Cardiac muscle cell (in vitro differentiated cells and primary cell): Measurements from ENCODE around the gene NRG3. TPM values are rescaled to one million over a fixed set of nuclear protein-coding genes. Genes with fewer than 3 reads are reported as not detected.
"Not testable (repeated sequence)": the region's sequence is repeated elsewhere in the genome, so short reads cannot be mapped to it uniquely, and the experiment has no call there.

ENCODE experiments used
- DNase-seq, 2 donors: peaks; one replicate each; pipeline versions ENCODE4 v3.0.0 to v3.0.0-alpha.2; 2010 to 2017; ENCODE audit warnings: low read depth in 1 of 2, low spot score in 1 of 2
- H3K27ac ChIP-seq: fragments of 200-600 bp; sonication (generic); 2 replicates; pipeline ENCODE4 v1.5.1; 2016
- H3K27me3 ChIP-seq: fragments of 200-600 bp; sonication (generic); 2 replicates; pipeline ENCODE4 v1.6.0; 2016; ENCODE audit warnings: control low read depth
- H3K36me3 ChIP-seq: fragments of 200-600 bp; sonication (generic); 2 replicates; pipeline ENCODE4 v1.5.1; 2016; ENCODE audit warnings: control low read depth
- H3K4me1 ChIP-seq: fragments of 200-600 bp; sonication (generic); 2 replicates; pipeline ENCODE4 v1.8.1; 2017; ENCODE audit warnings: low read depth, mild to moderate bottlenecking, mixed run types
- H3K4me3 ChIP-seq: fragments of 200-600 bp; sonication (generic); 2 replicates; pipeline ENCODE4 v1.5.1; 2016; ENCODE audit warnings: mild to moderate bottlenecking
- H3K9me3 ChIP-seq: fragments of 200-600 bp; sonication (generic); 2 replicates; pipeline ENCODE4 v1.5.1; 2017; ENCODE audit warnings: low read depth, mild to moderate bottlenecking, control low read depth
- CTCF ChIP-seq: IDR thresholded peaks from 2 replicates; pipeline ENCODE4 v1.5.1; 2012; ENCODE audit warnings: low read depth, mild to moderate bottlenecking, low read length
- polyA plus RNA-seq: library from polyadenylated mRNA; unstranded; fragments of >200 nt; fragmentation: Nextera tagmentation; extraction: Ambion mirVana; gene quantifications from 2 replicates; pipeline ENCODE4 v1.2.1, GENCODE V29; 2016
- total RNA-seq: library from RNA; depleted of rRNA; stranded (reverse); fragments of >200 nt; gene quantifications from 2 replicates; pipeline ENCODE4 v1.2.3, GENCODE V29; 2016

The NRG3 gene
- total and polyA plus RNA-seq, 2 experiments from 2014 or later: 0.48 to 0.55 TPM

- Histone ChIP-seq H3K9me3 (no peaks in the 10 kb centered on the region), H3K27me3 (no peaks in the 10 kb centered on the region), H3K27ac (no peak overlapping the region), H3K4me1 (no peaks in the 10 kb centered on the region), H3K36me3 (no peaks in the 10 kb centered on the region), H3K4me3 (no peak overlapping the region)
- TF ChIP-seq CTCF: no peak
- DNase-seq: no peak
These were observed 181.4 kb downstream of the NRG3 start for GRCh38 chr10:82056391-82056790.

GRCh38 chr10:82067192-82067591 lies 192.2 kb downstream of the NRG3 start:
- H3K4me3 ChIP-seq, DNase-seq, H3K4me1 ChIP-seq, H3K27ac ChIP-seq, H3K36me3 ChIP-seq, H3K9me3 ChIP-seq, H3K27me3 ChIP-seq: not testable (repeated sequence)

GRCh38 chr10:82068501-82068900 lies 193.5 kb downstream of the NRG3 start:
- DNase-seq: no peak
- no peak for TF ChIP-seq CTCF
- Histone ChIP-seq H3K4me3 (no peak overlapping the region), H3K27ac (no peak overlapping the region), H3K4me1 (no peaks in the 10 kb centered on the region), H3K9me3 (no peaks in the 10 kb centered on the region), H3K27me3 (no peaks in the 10 kb centered on the region), H3K36me3 (no peaks in the 10 kb centered on the region)

GRCh38 chr10:82071231-82071630 lies 196.2 kb downstream of the NRG3 start:
- no peaks in the 10 kb centered on the region for H3K9me3 ChIP-seq
- no peak overlapping the region for H3K4me3 ChIP-seq
- no peaks in the 10 kb centered on the region for H3K4me1 ChIP-seq
- H3K36me3 ChIP-seq: no peaks in the 10 kb centered on the region
- no peak for DNase-seq
- no peaks in the 10 kb centered on the region for H3K27me3 ChIP-seq
- TF ChIP-seq CTCF: no peak
- no peak overlapping the region for H3K27ac ChIP-seq

- Histone ChIP-seq H3K36me3 (no peaks in the 10 kb centered on the region), H3K4me1 (no peaks in the 10 kb centered on the region), H3K27ac (no peak overlapping the region), H3K9me3 (no peaks in the 10 kb centered on the region), H3K27me3 (no peaks in the 10 kb centered on the region), H3K4me3 (no peak overlapping the region)
- no peak for DNase-seq
- no peak for TF ChIP-seq CTCF
These were observed 197.1 kb downstream of the NRG3 start for GRCh38 chr10:82072124-82072523.

GRCh38 chr10:82075605-82076004 lies 200.6 kb downstream of the NRG3 start:
- DNase-seq: no peak
- TF ChIP-seq CTCF: no peak
- H3K9me3 ChIP-seq: no peaks in the 10 kb centered on the region
- H3K4me3 ChIP-seq: no peak overlapping the region
- H3K27ac ChIP-seq: no peak overlapping the region
- H3K4me1 ChIP-seq: no peaks in the 10 kb centered on the region
- H3K36me3 ChIP-seq: no peaks in the 10 kb centered on the region
- H3K27me3 ChIP-seq: no peaks in the 10 kb centered on the region
